Stimulated activated CD4-positive, alpha-beta T cell treated with anti-CD3 and anti-CD28 coated beads, Interleukin-15, amount 100 ng/mL, for 1 hour (primary cell): ENCODE data around the gene NCOA6.

ENCODE experiments used
- DNase-seq, 2 donors: peaks; one replicate each; pipeline ENCODE4 v3.0.0-alpha.2; 2020; ENCODE audit warnings: low read depth in 1 of 2, low spot score in 1 of 2

Gene NCOA6

GRCh38 chr20:34705397-34706301, 119.8 kb downstream of the NCOA6 start:
- DNase-seq: no peak

GRCh38 chr20:34705008-34705396, 120.4 kb downstream of the NCOA6 start:
- no peak for DNase-seq

GRCh38 chr20:34704177-34705007, 121.1 kb downstream of the NCOA6 start, which contains the start of gene TP53INP2:
Gene TP53INP2 (plus strand): TSS chr20:34704344. CDS start chr20:34708740, 4,396 bp downstream.
- DNase-seq: peak; percentile 68 to 70

GRCh38 chr20:34703424-34704176, 121.9 kb downstream of the NCOA6 start:
- peak in 1 of 2 donors; percentile 3 for DNase-seq

- DNase-seq: no peak
Measured at GRCh38 chr20:34703061-34703423, 122.4 kb downstream of the NCOA6 start.

GRCh38 chr20:34701405-34702085, 123.9 kb downstream of the NCOA6 start:
- DNase-seq: no peak

- DNase-seq: no peak
Measured at GRCh38 chr20:34693414-34693813, 132.0 kb downstream of the NCOA6 start.

GRCh38 chr20:34691838-34692237, 133.6 kb downstream of the NCOA6 start:
- DNase-seq: no peak

GRCh38 chr20:34689486-34689885, 136.0 kb downstream of the NCOA6 start:
- DNase-seq: no peak

- no peak for DNase-seq
Measured at GRCh38 chr20:34683667-34684066, 141.8 kb downstream of the NCOA6 start.

- no peak for DNase-seq
Measured at GRCh38 chr20:34680586-34681175, 144.8 kb downstream of the NCOA6 start.

- peak; percentile 90 to 92 for DNase-seq
Measured at GRCh38 chr20:34676642-34677373, 148.6 kb downstream of the NCOA6 start, which contains the start of gene PIGU. Gene PIGU (minus strand): TSS chr20:34677092. CDS start chr20:34677085, 7 bp downstream.

GRCh38 chr20:34675993-34676641, 149.3 kb downstream of the NCOA6 start:
- no peak for DNase-seq

GRCh38 chr20:34675561-34675960, 149.9 kb downstream of the NCOA6 start:
- no peak for DNase-seq

GRCh38 chr20:34673412-34673811, 152.0 kb downstream of the NCOA6 start:
- no peak for DNase-seq

- DNase-seq: no peak
Measured at GRCh38 chr20:34669094-34669493, 156.4 kb downstream of the NCOA6 start.
